Glutamatergic neuron (in vitro differentiated cells): Measurements from ENCODE around the gene GUF1. TPM values are rescaled to one million over a fixed set of nuclear protein-coding genes. Genes with fewer than 3 reads are reported as not detected.

Experiments
- DNase-seq: peaks from one replicate; pipeline ENCODE4 v3.0.0; 2022
- H3K27ac Mint-ChIP-seq: one replicate; pipeline ENCODE4 v1.8.0; 2020; ENCODE audit warnings: mild to moderate bottlenecking, mixed read lengths, inconsistent platforms; ENCODE audit not compliant: unreplicated experiment
- H3K27me3 Mint-ChIP-seq: one replicate; pipeline ENCODE4 v1.8.0; 2020; ENCODE audit warnings: mild to moderate bottlenecking, moderate library complexity, mixed read lengths, inconsistent platforms; ENCODE audit not compliant: unreplicated experiment
- H3K36me3 Mint-ChIP-seq: one replicate; pipeline ENCODE4 v1.8.0; 2020; ENCODE audit warnings: mild to moderate bottlenecking, mixed read lengths, inconsistent platforms; ENCODE audit not compliant: unreplicated experiment
- H3K4me1 Mint-ChIP-seq: one replicate; pipeline ENCODE4 v1.8.0; 2020; ENCODE audit warnings: mild to moderate bottlenecking, low read depth, mixed read lengths, inconsistent platforms; ENCODE audit not compliant: unreplicated experiment
- H3K4me3 Mint-ChIP-seq: one replicate; pipeline ENCODE4 v1.8.0; 2020; ENCODE audit warnings: mild to moderate bottlenecking, mixed read lengths, inconsistent platforms; ENCODE audit not compliant: unreplicated experiment
- H3K9me3 Mint-ChIP-seq: one replicate; pipeline ENCODE4 v1.8.0; 2020; ENCODE audit warnings: mild to moderate bottlenecking, moderate library complexity, mixed read lengths, inconsistent platforms; ENCODE audit not compliant: unreplicated experiment
- total RNA-seq: library from RNA; stranded (reverse); fragmentation: NEBNext Ultra II Directional; extraction: Animal tissue kit (Norgen Biotek cat#: 25700); gene quantifications from one replicate; pipeline ENCODE4 v1.2.1, GENCODE V29; 2021; ENCODE audit not compliant: unreplicated experiment
- TF ChIP-seq, protein P1 (sequence below): fragments of 200-600 bp; sonication (generic); IDR thresholded peaks from one replicate; pipeline ENCODE4 v1.5.0; 2021; ENCODE audit not compliant: partially characterized antibody, unreplicated experiment

GUF1 gene
- total RNA-seq, 1 donor from 2014 or later: 26.3 TPM

DNA sequence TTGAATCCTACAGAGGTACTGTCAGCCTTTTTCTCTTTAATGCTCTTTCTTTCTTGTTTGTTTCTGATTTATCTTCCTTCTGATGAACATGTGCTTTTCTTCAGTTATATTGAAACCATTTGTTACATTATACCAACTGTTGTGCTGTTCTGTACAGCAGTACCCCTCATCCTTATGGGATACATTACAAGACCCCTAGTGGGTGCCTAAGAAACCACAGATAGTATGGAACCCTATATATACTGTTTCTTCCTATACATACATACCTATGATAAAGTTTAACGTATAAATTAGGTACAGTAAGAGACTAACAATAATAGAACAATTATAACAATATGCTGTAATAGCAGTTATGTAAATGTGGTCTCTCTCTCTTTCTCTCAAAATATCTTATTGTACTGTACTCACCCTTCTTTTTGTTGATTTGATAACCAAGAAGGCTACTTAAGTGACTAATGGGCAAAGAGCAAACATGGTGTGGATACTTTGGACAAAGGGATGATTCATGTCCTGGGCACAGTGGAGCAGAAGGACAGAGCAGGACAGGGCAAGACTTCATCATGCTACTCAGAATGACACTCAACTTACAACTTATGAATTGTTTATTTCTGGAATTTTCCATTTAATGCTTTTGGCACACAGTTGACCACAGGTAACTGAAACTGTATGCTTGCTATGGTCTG is 16.1 kb upstream of the GUF1 start:
- no peaks in the 10 kb centered on the region for H3K4me1 Mint-ChIP-seq
- no peak overlapping the region for H3K4me3 Mint-ChIP-seq
- TF ChIP-seq, protein P1, sequence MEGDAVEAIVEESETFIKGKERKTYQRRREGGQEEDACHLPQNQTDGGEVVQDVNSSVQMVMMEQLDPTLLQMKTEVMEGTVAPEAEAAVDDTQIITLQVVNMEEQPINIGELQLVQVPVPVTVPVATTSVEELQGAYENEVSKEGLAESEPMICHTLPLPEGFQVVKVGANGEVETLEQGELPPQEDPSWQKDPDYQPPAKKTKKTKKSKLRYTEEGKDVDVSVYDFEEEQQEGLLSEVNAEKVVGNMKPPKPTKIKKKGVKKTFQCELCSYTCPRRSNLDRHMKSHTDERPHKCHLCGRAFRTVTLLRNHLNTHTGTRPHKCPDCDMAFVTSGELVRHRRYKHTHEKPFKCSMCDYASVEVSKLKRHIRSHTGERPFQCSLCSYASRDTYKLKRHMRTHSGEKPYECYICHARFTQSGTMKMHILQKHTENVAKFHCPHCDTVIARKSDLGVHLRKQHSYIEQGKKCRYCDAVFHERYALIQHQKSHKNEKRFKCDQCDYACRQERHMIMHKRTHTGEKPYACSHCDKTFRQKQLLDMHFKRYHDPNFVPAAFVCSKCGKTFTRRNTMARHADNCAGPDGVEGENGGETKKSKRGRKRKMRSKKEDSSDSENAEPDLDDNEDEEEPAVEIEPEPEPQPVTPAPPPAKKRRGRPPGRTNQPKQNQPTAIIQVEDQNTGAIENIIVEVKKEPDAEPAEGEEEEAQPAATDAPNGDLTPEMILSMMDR: no peak
- no peaks in the 10 kb centered on the region for H3K36me3 Mint-ChIP-seq
- H3K27me3 Mint-ChIP-seq: no peaks in the 10 kb centered on the region
- no peak for DNase-seq
- H3K27ac Mint-ChIP-seq: no peak overlapping the region
- H3K9me3 Mint-ChIP-seq: no peaks in the 10 kb centered on the region

DNA sequence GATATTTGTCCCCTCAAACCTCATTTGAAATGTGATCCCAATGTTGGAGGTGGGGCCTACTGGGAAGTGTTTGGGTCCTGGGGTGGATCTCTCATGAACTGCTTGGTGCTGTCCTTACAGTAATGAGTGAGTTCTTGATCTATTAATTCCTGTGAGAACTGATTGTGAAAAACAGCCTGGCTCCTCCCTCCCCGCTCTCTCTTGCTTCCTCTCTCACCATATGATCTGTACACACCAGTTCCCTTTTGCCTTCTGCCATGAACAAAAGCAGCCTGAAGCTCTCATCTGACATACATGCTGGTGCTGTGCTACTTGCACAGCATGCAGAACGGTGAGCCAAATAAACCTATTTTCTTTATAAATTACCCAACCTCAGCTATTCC is 15.6 kb upstream of the GUF1 start:
- TF ChIP-seq, protein P1: no peak
- H3K9me3 Mint-ChIP-seq: no peaks in the 10 kb centered on the region
- no peaks in the 10 kb centered on the region for H3K27me3 Mint-ChIP-seq
- H3K27ac Mint-ChIP-seq: no peak overlapping the region
- no peak for DNase-seq
- no peak overlapping the region for H3K4me3 Mint-ChIP-seq
- H3K4me1 Mint-ChIP-seq: no peaks in the 10 kb centered on the region
- no peaks in the 10 kb centered on the region for H3K36me3 Mint-ChIP-seq

DNA sequence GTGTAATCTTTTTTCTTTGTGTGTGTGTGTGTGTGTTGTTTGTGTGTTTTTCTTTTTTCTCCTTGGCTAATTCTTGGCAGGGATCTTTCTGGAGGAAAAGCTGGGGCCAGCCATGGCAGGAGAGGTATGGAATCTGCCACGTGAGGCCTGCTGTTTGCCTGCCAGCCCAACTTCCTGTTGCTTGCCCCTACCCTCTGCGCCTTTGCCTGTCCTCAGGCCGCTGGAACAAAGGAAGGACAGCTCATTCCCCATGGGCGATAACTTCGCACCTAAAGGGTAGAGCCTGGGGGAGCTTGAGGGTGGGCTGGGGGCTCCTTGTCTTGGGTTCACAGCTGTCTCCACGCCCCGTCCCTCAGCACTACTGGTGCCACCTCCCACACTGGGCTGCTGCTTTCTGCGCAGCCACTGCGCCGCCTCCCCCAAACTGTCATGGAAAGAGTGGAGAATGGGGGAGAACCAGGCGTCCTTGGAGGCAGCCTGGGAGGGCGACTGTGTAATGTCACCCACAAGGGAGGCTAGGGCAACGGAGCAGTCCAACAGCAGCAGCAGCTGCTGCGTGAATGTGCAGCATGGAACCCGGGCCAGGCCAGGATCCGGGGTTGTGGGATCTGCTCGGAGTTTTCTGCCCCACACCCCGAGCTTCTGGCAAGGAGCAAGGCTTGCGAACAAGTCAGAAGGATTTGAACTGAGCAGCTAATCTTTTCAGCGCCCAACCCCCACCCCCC is 14.5 kb upstream of the GUF1 start:
- Mint-ChIP-seq H3K4me1 (no peaks in the 10 kb centered on the region), H3K27ac (no peak overlapping the region), H3K36me3 (no peaks in the 10 kb centered on the region), H3K27me3 (no peaks in the 10 kb centered on the region), H3K4me3 (no peak overlapping the region), H3K9me3 (no peaks in the 10 kb centered on the region)
- TF ChIP-seq, protein P1: no peak
- no peak for DNase-seq

DNA sequence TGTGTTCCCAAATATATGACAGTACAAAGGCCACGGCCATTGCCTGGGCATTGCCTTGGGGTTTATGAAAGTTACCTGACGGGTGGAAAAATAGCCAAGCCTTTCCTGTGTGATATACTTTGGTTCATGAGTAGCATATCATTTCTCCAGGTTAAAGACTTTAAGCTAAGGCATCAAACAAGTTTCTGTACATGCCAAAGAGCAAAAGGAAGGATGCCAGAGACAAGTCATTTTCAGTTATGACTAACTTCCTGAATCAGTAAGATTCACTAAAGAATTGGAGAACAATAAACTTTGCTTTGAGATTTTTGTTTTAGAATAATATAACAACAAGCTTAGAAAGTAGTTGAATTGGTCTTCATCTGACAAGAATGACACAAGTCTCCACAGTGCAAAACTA is 9.7 kb upstream of the GUF1 start:
- DNase-seq: no peak
- Mint-ChIP-seq H3K27me3 (no peaks in the 10 kb centered on the region), H3K9me3 (no peaks in the 10 kb centered on the region), H3K27ac (no peak overlapping the region), H3K4me3 (no peak overlapping the region), H3K4me1 (no peaks in the 10 kb centered on the region), H3K36me3 (no peaks in the 10 kb centered on the region)
- TF ChIP-seq, protein P1: no peak
